ENCODE data around the gene GUCA1C. TPM values are rescaled to one million over a fixed set of nuclear protein-coding genes. Genes with fewer than 3 reads are reported as not detected.

Gene GUCA1C
- total and polyA plus RNA-seq, 2 of the 8 experiments (the other 6 are each of a cell fraction or from before 2014, with no cell fraction given), result not detected

- Histone ChIP-seq H3K27me3 (replicated peaks in 1 of 4; ENCODE audit: control insufficient read depth in 3 of 4, extremely low read depth in 1 of 4, insufficient read depth in 3 of 4, low read length in 3 of 4) (no peaks in the 10 kb centered on the region), H4K91ac (replicated peaks; ENCODE audit: insufficient read length, low read length) (no peak overlapping the region), H2AFZ (ENCODE audit: low read length) (no peak overlapping the region), H3K18ac (ENCODE audit: extremely low read depth, low read length) (no peak overlapping the region), H3K27ac (ENCODE audit: low read depth, low read length) (no peak overlapping the region), H3K4me3 (ENCODE audit: extremely low read depth in 1 of 4, insufficient read depth in 2 of 4, low read depth in 3 of 4, low read length in 4 of 4) (no peak overlapping the region), H2BK5ac (ENCODE audit: low read depth, low read length) (no peak overlapping the region), H2AK5ac (ENCODE audit: low read depth, low read length) (no peak overlapping the region), H3K9ac (replicated peaks in 1 of 4; ENCODE audit: extremely low read depth in 1 of 4, low read depth in 3 of 4, low read length in 3 of 4) (no peak overlapping the region), H3K36me3 (ENCODE audit: control insufficient read depth in 2 of 4, insufficient read depth in 4 of 4, low read length in 3 of 4) (no peaks in the 10 kb centered on the region), H3K4me2 (ENCODE audit: insufficient read depth in 1 of 2, low read depth in 2 of 2, low read length in 2 of 2) (no peak overlapping the region), H3K14ac (ENCODE audit: insufficient read length) (no peak overlapping the region), H2BK12ac (ENCODE audit: low read depth, low read length) (no peak overlapping the region), H3K79me1 (ENCODE audit: low read depth, low read length) (no peaks in the 10 kb centered on the region), H3K79me2 (ENCODE audit: control insufficient read depth in 1 of 2, insufficient read depth in 2 of 2, low read length in 2 of 2) (no peaks in the 10 kb centered on the region), H3K23ac (ENCODE audit: insufficient read length) (no peak overlapping the region), H3K23me2 (ENCODE audit: low read depth, low read length) (no peaks in the 10 kb centered on the region; the same call in 1 of the 2 replicates), H3K4me1 (replicated peaks in 1 of 4; ENCODE audit: control insufficient read depth in 3 of 4, insufficient read depth in 4 of 4, low read length in 3 of 4) (no peaks in the 10 kb centered on the region), H3K4ac (replicated peaks; ENCODE audit: insufficient read length, low read depth, low read length) (no peak overlapping the region), H4K8ac (ENCODE audit: extremely low read depth, insufficient read depth, low read length) (no peak overlapping the region), H3K56ac (replicated peaks; ENCODE audit: insufficient read length, low read depth, low read length) (no peak overlapping the region), H2BK20ac (ENCODE audit: low read length) (no peak overlapping the region), H2BK15ac (ENCODE audit: low read length) (no peak overlapping the region), H4K5ac (ENCODE audit: insufficient read length, low read depth, low read length) (no peak overlapping the region), H3K9me3 (ENCODE audit: insufficient read depth in 2 of 2, low read depth in 1 of 2, low read length in 1 of 2) (no peaks in the 10 kb centered on the region), H4K20me1 (replicated peaks in 1 of 2; ENCODE audit: control insufficient read depth in 1 of 2, insufficient read depth in 2 of 2, low read length in 2 of 2) (no peaks in the 10 kb centered on the region), H2BK120ac (replicated peaks; ENCODE audit: low read depth, low read length) (no peak overlapping the region)
- DNase-seq (ENCODE audit: low read depth in 1 of 2, low spot score in 2 of 2), result no peak
- POLR2A ChIA-PET (ENCODE audit: partially characterized antibody), result interaction anchor here (1.0 kb wide), 1 partner anchor 8 kb away, joined by 3 read pairs; no protein-coding TSS in a partner anchor
- 86% methylated on average over 3 of the region's 3 CpGs; no CpG with 5 or more reads in 1 of the 2 experiments for WGBS, 2 experiments (ENCODE audit: extremely low coverage in 1 of 2, insufficient coverage in 1 of 2, insufficient read length in 1 of 2, insufficient replicate concordance in 2 of 2, low coverage in 1 of 2, low lambda C conversion rate in 2 of 2, missing lambda C conversion rate in 1 of 2)
- no peak for FAIRE-seq
- CTCF ChIA-PET (ENCODE audit: partially characterized antibody), result interaction anchor here (1.6 to 2.3 kb wide), 2 partner anchors 18 to 83 kb away, joined by 4 to 6 read pairs; no protein-coding TSS in a partner anchor
- no peak for TF ChIP-seq SRF (IDR thresholded peaks at IDR 0.05; ENCODE audit: low read depth, low read length)
- no peak for TF ChIP-seq MAFK (IDR thresholded peaks at IDR 0.05; ENCODE audit: low read depth, low read length)
- TF ChIP-seq HDAC2 (IDR thresholded peaks at IDR 0.05; ENCODE audit: borderline replicate concordance in 1 of 2, low read depth in 2 of 2, low read length in 2 of 2), result no peak
- TF ChIP-seq TEAD4 (IDR thresholded peaks at IDR 0.05; ENCODE audit: low read depth, low read length), result no peak
- TF ChIP-seq NRF1 (IDR thresholded peaks at IDR 0.05; ENCODE audit: low read depth, low read length), result no peak
- TF ChIP-seq CEBPB (IDR thresholded peaks at IDR 0.05; ENCODE audit: low read depth, low read length), result no peak
- TF ChIP-seq RFX5 (IDR thresholded peaks at IDR 0.05; ENCODE audit: borderline replicate concordance, low read depth, low read length), result no peak
- TF ChIP-seq EGR1 (IDR thresholded peaks at IDR 0.05; ENCODE audit: borderline replicate concordance, low read depth, low read length), result no peak
- no peak for TF ChIP-seq PHF8 (conservative IDR thresholded peaks at IDR 0.05; ENCODE audit: low read depth, low read length)
- no peak for TF ChIP-seq POLR2AphosphoS5 (IDR thresholded peaks at IDR 0.05; ENCODE audit: low read depth, low read length)
- TF ChIP-seq, protein P1, sequence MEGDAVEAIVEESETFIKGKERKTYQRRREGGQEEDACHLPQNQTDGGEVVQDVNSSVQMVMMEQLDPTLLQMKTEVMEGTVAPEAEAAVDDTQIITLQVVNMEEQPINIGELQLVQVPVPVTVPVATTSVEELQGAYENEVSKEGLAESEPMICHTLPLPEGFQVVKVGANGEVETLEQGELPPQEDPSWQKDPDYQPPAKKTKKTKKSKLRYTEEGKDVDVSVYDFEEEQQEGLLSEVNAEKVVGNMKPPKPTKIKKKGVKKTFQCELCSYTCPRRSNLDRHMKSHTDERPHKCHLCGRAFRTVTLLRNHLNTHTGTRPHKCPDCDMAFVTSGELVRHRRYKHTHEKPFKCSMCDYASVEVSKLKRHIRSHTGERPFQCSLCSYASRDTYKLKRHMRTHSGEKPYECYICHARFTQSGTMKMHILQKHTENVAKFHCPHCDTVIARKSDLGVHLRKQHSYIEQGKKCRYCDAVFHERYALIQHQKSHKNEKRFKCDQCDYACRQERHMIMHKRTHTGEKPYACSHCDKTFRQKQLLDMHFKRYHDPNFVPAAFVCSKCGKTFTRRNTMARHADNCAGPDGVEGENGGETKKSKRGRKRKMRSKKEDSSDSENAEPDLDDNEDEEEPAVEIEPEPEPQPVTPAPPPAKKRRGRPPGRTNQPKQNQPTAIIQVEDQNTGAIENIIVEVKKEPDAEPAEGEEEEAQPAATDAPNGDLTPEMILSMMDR (IDR thresholded peaks at IDR 0.05; ENCODE audit: control extremely low read depth in 1 of 3, insufficient read depth in 1 of 3, low read depth in 1 of 3, low read length in 3 of 3), result no peak
- TF ChIP-seq TAF7 (optimal IDR thresholded peaks at IDR 0.05; ENCODE audit: borderline replicate concordance, low read depth, low read length), result no peak
- TF ChIP-seq CREB1 (IDR thresholded peaks at IDR 0.05), result no peak
These were observed 44.8 kb upstream of the GUCA1C start for GRCh38 chr3:108998436-108998835.
